DND-41 (cell line): ENCODE measurements around the gene INPP5A.
A peak's percentile ranks its signal among the peaks of the same experiment; 100 is the strongest.

Source experiments
- ATAC-seq: fragments of 200-7000 bp; cut with Tn5 transposase; 3 replicates; pipeline ENCODE4 v1.9.1; 2021; ENCODE audit warnings: low read depth; ENCODE audit not compliant: insufficient read depth
- DNase-seq: peaks from one replicate; pipeline ENCODE4 v3.0.0-alpha.2; 2020
- H2AFZ ChIP-seq: 2 replicates; pipeline ENCODE4 v1.6.0; 2012; ENCODE audit warnings: low read depth, low read length
- H3K27ac ChIP-seq: 2 replicates; pipeline ENCODE4 v1.5.1; 2012; ENCODE audit warnings: low read length, inconsistent platforms
- H3K27me3 ChIP-seq: fragments of 200-600 bp; sonication (generic); 2 replicates; pipeline ENCODE4 v1.6.0; 2012; ENCODE audit warnings: low read length, mild to moderate bottlenecking, inconsistent platforms; ENCODE audit not compliant: insufficient read depth, poor library complexity
- H3K36me3 ChIP-seq: 2 replicates; pipeline ENCODE4 v1.5.1; 2012; ENCODE audit warnings: low read length, inconsistent platforms; ENCODE audit not compliant: insufficient read depth
- H3K4me1 ChIP-seq: 2 replicates; pipeline ENCODE4 v1.5.1; 2012; ENCODE audit warnings: mild to moderate bottlenecking, low read length; ENCODE audit not compliant: insufficient read depth
- H3K4me2 ChIP-seq: 2 replicates; pipeline ENCODE4 v1.6.0; 2012; ENCODE audit warnings: mild to moderate bottlenecking, moderate library complexity, low read length, inconsistent platforms; ENCODE audit not compliant: insufficient read depth
- H3K4me3 ChIP-seq, 2 experiments: fragments of 200-600 bp in 1 of 2; shearing (Covaris generic) in 1 of 2; 2 replicates each; pipeline ENCODE4 v1.5.1; 2012 to 2016; ENCODE audit warnings: inconsistent platforms in 2 of 2, low read length in 2 of 2, mild to moderate bottlenecking in 2 of 2, low read depth in 1 of 2, moderate library complexity in 1 of 2
- H3K79me2 ChIP-seq: 2 replicates; pipeline ENCODE4 v1.6.0; 2012; ENCODE audit warnings: low read length, inconsistent platforms; ENCODE audit not compliant: insufficient read depth
- H3K9ac ChIP-seq: 2 replicates; pipeline ENCODE4 v1.6.0; 2012; ENCODE audit warnings: low read depth, mild to moderate bottlenecking, inconsistent platforms, low read length, moderate library complexity
- H3K9me3 ChIP-seq: 2 replicates; pipeline ENCODE4 v1.5.1; 2012; ENCODE audit warnings: low read length, moderate library complexity, mild to moderate bottlenecking, inconsistent platforms; ENCODE audit not compliant: insufficient read depth, severe bottlenecking
- H4K20me1 ChIP-seq: 2 replicates; pipeline ENCODE4 v1.6.0; 2012; ENCODE audit warnings: low read length; ENCODE audit not compliant: insufficient read depth
- CTCF ChIP-seq: IDR thresholded peaks from 2 replicates; pipeline ENCODE4 v1.5.1; 2012; ENCODE audit warnings: borderline replicate concordance, low read length, moderate library complexity, mild to moderate bottlenecking; ENCODE audit not compliant: poor library complexity, severe bottlenecking; ENCODE audit errors: extremely low read depth
- EZH2 ChIP-seq: IDR thresholded peaks from 3 replicates; pipeline ENCODE4 v1.6.1; 2012; ENCODE audit warnings: borderline replicate concordance, low read depth, mild to moderate bottlenecking, moderate library complexity, low read length, inconsistent platforms; ENCODE audit not compliant: severe bottlenecking

INPP5A gene

GRCh38 chr10:132774181-132774901, 236.8 kb downstream of the INPP5A start:
- no peak overlapping the region for H2AFZ ChIP-seq
- H3K36me3 ChIP-seq: peaks cover 41% of the 10 kb centered on the region
- H3K9me3 ChIP-seq: no peaks in the 10 kb centered on the region
- H3K4me2 ChIP-seq: no peak overlapping the region
- no peak overlapping the region for H3K9ac ChIP-seq
- H3K79me2 ChIP-seq: no peaks in the 10 kb centered on the region
- no peak overlapping the region for H3K4me3 ChIP-seq
- H3K27ac ChIP-seq: no peak overlapping the region
- ATAC-seq (peak; percentile 37; the same call in 1 of the 3 replicates), DNase-seq (no peak)
- no peaks in the 10 kb centered on the region for H3K4me1 ChIP-seq
- no peaks in the 10 kb centered on the region for H3K27me3 ChIP-seq
- no peak for TF ChIP-seq CTCF
- TF ChIP-seq EZH2: no peak
- H4K20me1 ChIP-seq: 0 out of 2 replicates have a peak, but pooled peaks cover 8% of the 10 kb centered on the region

GRCh38 chr10:132774902-132775863, 237.6 kb downstream of the INPP5A start:
- TF ChIP-seq EZH2 (no peak), CTCF (no peak)
- Histone ChIP-seq H3K27ac (no peak overlapping the region), H4K20me1 (0 out of 2 replicates have a peak, but pooled peaks cover 8% of the 10 kb centered on the region), H3K27me3 (no peaks in the 10 kb centered on the region), H3K36me3 (peaks cover 37% of the 10 kb centered on the region), H3K4me2 (no peak overlapping the region), H2AFZ (no peak overlapping the region), H3K9me3 (no peaks in the 10 kb centered on the region), H3K79me2 (no peaks in the 10 kb centered on the region), H3K4me1 (no peaks in the 10 kb centered on the region), H3K9ac (no peak overlapping the region), H3K4me3 (no peak overlapping the region)
- DNase-seq (no peak), ATAC-seq (no peak)

- Histone ChIP-seq H3K4me1 (no peaks in the 10 kb centered on the region), H3K9ac (no peak overlapping the region), H3K4me2 (no peak overlapping the region), H3K79me2 (no peaks in the 10 kb centered on the region), H4K20me1 (0 out of 2 replicates have a peak, but pooled peaks cover 8% of the 10 kb centered on the region), H3K27me3 (no peaks in the 10 kb centered on the region), H3K27ac (no peak overlapping the region), H3K36me3 (peaks cover 36% of the 10 kb centered on the region), H3K9me3 (no peaks in the 10 kb centered on the region), H2AFZ (no peak overlapping the region), H3K4me3 (no peak overlapping the region)
- DNase-seq (no peak), ATAC-seq (no peak)
- TF ChIP-seq EZH2 (no peak), CTCF (no peak)
These were observed 238.6 kb downstream of the INPP5A start for GRCh38 chr10:132776186-132776585.
